OCI-LY1 (cell line): ENCODE results near the gene GAN.

Experiments
- H2AFZ ChIP-seq: fragments of 200-600 bp; sonication (generic), shearing (Covaris generic); 2 replicates; pipeline ENCODE4 v1.6.0; 2014; ENCODE audit warnings: antibody characterized with exemption, mild to moderate bottlenecking, low read length
- H3F3A ChIP-seq: fragments of 200-600 bp; sonication (generic), shearing (Covaris generic); 2 replicates; pipeline ENCODE4 v1.6.0; 2014; ENCODE audit warnings: mild to moderate bottlenecking, antibody characterized with exemption, low read length, moderate library complexity; ENCODE audit not compliant: insufficient read depth
- H3K27ac ChIP-seq: fragments of 200-600 bp; sonication (generic); 2 replicates; pipeline ENCODE4 v1.5.1; 2014; ENCODE audit warnings: low read length, mixed run types, mild to moderate bottlenecking, low read depth; ENCODE audit not compliant: poor library complexity, severe bottlenecking
- H3K27me3 ChIP-seq: fragments of 200-600 bp; sonication (generic); 2 replicates; pipeline ENCODE4 v1.6.0; 2014; ENCODE audit warnings: antibody characterized with exemption, mild to moderate bottlenecking, low read length, moderate library complexity; ENCODE audit not compliant: insufficient read depth
- H3K36me3 ChIP-seq: fragments of 200-600 bp; sonication (generic); 2 replicates; pipeline ENCODE4 v1.6.1; 2014; ENCODE audit warnings: mild to moderate bottlenecking, antibody characterized with exemption, low read length, moderate library complexity, mixed read lengths; ENCODE audit not compliant: insufficient read depth
- H3K4me1 ChIP-seq: fragments of 200-600 bp; sonication (generic); 2 replicates; pipeline ENCODE4 v1.5.1; 2014; ENCODE audit warnings: mild to moderate bottlenecking, low read length, moderate library complexity; ENCODE audit not compliant: insufficient read depth, severe bottlenecking
- H3K4me2 ChIP-seq: fragments of 200-600 bp; sonication (generic), shearing (Covaris generic); 2 replicates; pipeline ENCODE4 v1.6.1; 2014; ENCODE audit warnings: low read length
- H3K4me3 ChIP-seq: fragments of 200-600 bp; sonication (generic); 2 replicates; pipeline ENCODE4 v1.5.1; 2014; ENCODE audit warnings: low read length, low read depth, mild to moderate bottlenecking, mixed read lengths; ENCODE audit not compliant: poor library complexity, severe bottlenecking
- H3K79me2 ChIP-seq: fragments of 200-600 bp; shearing (Covaris generic); 2 replicates; pipeline ENCODE4 v1.6.1; 2016; ENCODE audit warnings: mixed run types, low read length, mixed read lengths; ENCODE audit not compliant: insufficient read depth
- H3K9ac ChIP-seq: fragments of 200-600 bp; sonication (generic), shearing (Covaris generic); 2 replicates; pipeline ENCODE4 v1.6.1; 2014; ENCODE audit warnings: mild to moderate bottlenecking, low read length, mixed read lengths
- H3K9me2 ChIP-seq: fragments of 200-600 bp; sonication (generic), shearing (Covaris generic); 2 replicates; pipeline ENCODE4 v1.6.1; 2014; ENCODE audit warnings: low read depth, mild to moderate bottlenecking, low read length, mixed read lengths
- H3K9me3 ChIP-seq: fragments of 200-600 bp; shearing (Covaris generic); 2 replicates; pipeline ENCODE4 v1.6.1; 2014; ENCODE audit warnings: low read length, mixed read lengths
- H4K20me1 ChIP-seq: fragments of 200-600 bp; sonication (generic), shearing (Covaris generic); 2 replicates; pipeline ENCODE4 v1.6.0; 2016; ENCODE audit warnings: mild to moderate bottlenecking, low read length; ENCODE audit not compliant: insufficient read depth
- CTCF ChIP-seq: fragments of 200-600 bp; sonication (generic), shearing (Covaris generic); IDR thresholded peaks from 2 replicates; pipeline ENCODE4 v1.5.1; 2017; ENCODE audit warnings: mild to moderate bottlenecking, antibody characterized with exemption, low read length, moderate library complexity, mixed read lengths
- EZH2 ChIP-seq: fragments of 200-600 bp; sonication (generic), shearing (Covaris generic); IDR thresholded peaks from 2 replicates; pipeline ENCODE4 v1.8.0; 2017; ENCODE audit warnings: borderline replicate concordance, mixed run types, mild to moderate bottlenecking, antibody characterized with exemption, low read length, moderate library complexity, mixed read lengths

GAN gene

GRCh38 chr16:81314603-81315270, at the start of gene GAN:
Gene GAN (plus strand): TSS chr16:81314962. CDS start chr16:81315114, 152 bp downstream.
- H4K20me1 ChIP-seq, result no peaks in the 10 kb centered on the region
- peak within 1 kb of the TSS; percentile 86 for H3K4me3 ChIP-seq
- no peaks in the 10 kb centered on the region for H3F3A ChIP-seq
- TF ChIP-seq EZH2, result no peak
- no peak for TF ChIP-seq CTCF
- H2AFZ ChIP-seq, result peak within 1 kb of the TSS; percentile 60; the same call in 1 of the 2 replicates
- no peaks in the 10 kb centered on the region for H3K9me2 ChIP-seq
- H3K9ac ChIP-seq, result peak within 1 kb of the TSS; percentile 85
- H3K9me3 ChIP-seq, result no peaks in the 10 kb centered on the region
- H3K36me3 ChIP-seq, result no peaks in the 10 kb centered on the region; the same call in 1 of the 2 replicates
- no peak within 1 kb of the TSS for H3K27ac ChIP-seq
- H3K79me2 ChIP-seq, result peaks cover 6% of the 10 kb centered on the region; the same call in 1 of the 2 replicates
- H3K4me2 ChIP-seq, result peak within 1 kb of the TSS; percentile 96
- no peaks in the 10 kb centered on the region for H3K27me3 ChIP-seq
- H3K4me1 ChIP-seq, result peaks cover 18% of the 10 kb centered on the region

GRCh38 chr16:81265052-81265451, 49.7 kb upstream of the GAN start:
- no peak for TF ChIP-seq CTCF
- no peak for TF ChIP-seq EZH2
- H3K4me2 ChIP-seq, result no peak overlapping the region

GRCh38 chr16:81265658-81266451, 48.9 kb upstream of the GAN start:
- Histone ChIP-seq H4K20me1 (no peaks in the 10 kb centered on the region), H3K9me3 (no peaks in the 10 kb centered on the region), H3K4me1 (no peaks in the 10 kb centered on the region), H3F3A (no peaks in the 10 kb centered on the region), H3K4me3 (no peak overlapping the region), H3K9ac (no peak overlapping the region), H3K9me2 (no peaks in the 10 kb centered on the region), H3K27ac (no peak overlapping the region), H2AFZ (no peak overlapping the region), H3K36me3 (no peaks in the 10 kb centered on the region), H3K79me2 (no peaks in the 10 kb centered on the region), H3K27me3 (no peaks in the 10 kb centered on the region), H3K4me2 (no peak overlapping the region)
- TF ChIP-seq EZH2 (no peak), CTCF (no peak)

More at GRCh38 chr16:81265052-81265451, 49.7 kb upstream of the GAN start:
- H3K4me1 ChIP-seq, result no peaks in the 10 kb centered on the region
- no peaks in the 10 kb centered on the region for H3K36me3 ChIP-seq
- no peaks in the 10 kb centered on the region for H3K27me3 ChIP-seq
- H2AFZ ChIP-seq, result no peak overlapping the region
- no peaks in the 10 kb centered on the region for H3K9me3 ChIP-seq
- H3K4me3 ChIP-seq, result no peak overlapping the region
- no peaks in the 10 kb centered on the region for H3K79me2 ChIP-seq
- H3F3A ChIP-seq, result no peaks in the 10 kb centered on the region
- H3K27ac ChIP-seq, result no peak overlapping the region
- H3K9me2 ChIP-seq, result no peaks in the 10 kb centered on the region
- no peak overlapping the region for H3K9ac ChIP-seq
- no peaks in the 10 kb centered on the region for H4K20me1 ChIP-seq
